ENCODE measurements around the gene AGFG2. TPM values are rescaled to one million over a fixed set of nuclear protein-coding genes. Genes with fewer than 3 reads are reported as not detected.

The AGFG2 gene
- total and polyA plus RNA-seq, 2 of the 13 experiments (the other 11 are each of a cell fraction or from before 2014, with no cell fraction given) = 125 to 132 TPM

- H3K4me1 ChIP-seq (ENCODE audit: insufficient read depth, low read length) = peaks cover 58% of the 10 kb centered on the region
- WGBS (ENCODE audit: low lambda C conversion rate) = 55% methylated on average over 5 of the region's 20 CpGs
- no TSS peak for BruUV-seq (replicated peaks)
- POLR2A ChIA-PET = interaction anchor here (0.8 to 3.3 kb wide), 4 partner anchors 9 to 133 kb away, joined by 3 to 73 read pairs (median 6); partner anchors contain the start of genes FBXO24, LRCH4 and POP7
- H3K4me2 ChIP-seq (ENCODE audit: low read depth, low read length) = peak overlapping the region; percentile 78
- no peaks in the 10 kb centered on the region; the same call in 1 of the 2 replicates for H4K20me1 ChIP-seq (ENCODE audit: insufficient read depth, low read length)
- H3K36me3 ChIP-seq (replicated peaks in 1 of 2; ENCODE audit: control insufficient read depth in 1 of 2, insufficient read depth in 2 of 2, low read length in 2 of 2) = peaks cover 3 to 8% of the 10 kb centered on the region in 2 experiments; a peak in 1 of 5 replicates
- no peak overlapping the region for H2AFZ ChIP-seq (ENCODE audit: low read length)
- FAIRE-seq = no peak
- DNase-seq (ENCODE audit: low spot score) = no peak
- no peaks in the 10 kb centered on the region for H3K9me3 ChIP-seq (ENCODE audit: low read length)
- peak overlapping the region; percentile 99 for H3K27ac ChIP-seq (ENCODE audit: extremely low read length, insufficient read depth, low read length)
- peak overlapping the region in 2 of 3 experiments; percentile 8 to 62; a peak in 1 of 6 replicates for H3K4me3 ChIP-seq (replicated peaks in 1 of 3; ENCODE audit: insufficient read depth in 1 of 3, low read depth in 2 of 3, low read length in 3 of 3)
- CTCF ChIA-PET (ENCODE audit: low intra/inter-chr PET ratio, low total read pairs) = no interaction called here
- no peaks in the 10 kb centered on the region for H3K79me2 ChIP-seq (ENCODE audit: insufficient read depth, low read length)
- H3K27me3 ChIP-seq (ENCODE audit: control insufficient read depth in 1 of 2, insufficient read depth in 2 of 2, low read length in 2 of 2) = no peaks in the 10 kb centered on the region
- intact Hi-C loops (cut with micrococcal nuclease; ENCODE audit: unreplicated experiment) (no loop called here), in situ Hi-C loops (cut with HindIII; ENCODE audit: extremely low pct_ligation_motif_present, low pct_unique_long_range_greater_than_20kb) (no loop called here)
- peak; percentile 5 for ATAC-seq
- H3K9ac ChIP-seq (ENCODE audit: insufficient read depth, low read depth, low read length) = peak overlapping the region; percentile 77
- TF ChIP-seq ZNF615 (CRISPR knock-in tag; IDR thresholded peaks at IDR 0.05; ENCODE audit: borderline replicate concordance) (no peak), ZNF281 (CRISPR knock-in tag; IDR thresholded peaks at IDR 0.05; ENCODE audit: borderline replicate concordance) (no peak), ZBTB38 (CRISPR knock-in tag; IDR thresholded peaks at IDR 0.05) (no peak), NR2C2 (CRISPR knock-in tag; IDR thresholded peaks at IDR 0.05; ENCODE audit: borderline replicate concordance) (no peak), AKAP8 (CRISPR knock-in tag; IDR thresholded peaks at IDR 0.05) (0 out of 2 replicates have a peak, but pooled peaks have one; percentile 5), POLR2A (IDR thresholded peaks at IDR 0.05; ENCODE audit: insufficient read depth in 1 of 2, low read depth in 2 of 2, low read length in 2 of 2) (0 out of 4 replicates have a peak, but pooled peaks of 1 of the 2 experiments have one; percentile 9), TCF12 (IDR thresholded peaks at IDR 0.05) (no peak), TCF12 (CRISPR knock-in tag; IDR thresholded peaks at IDR 0.05) (no peak), ZNF362 (CRISPR knock-in tag; IDR thresholded peaks at IDR 0.05; ENCODE audit: borderline replicate concordance) (no peak), ZFP90 (CRISPR knock-in tag; IDR thresholded peaks at IDR 0.05; ENCODE audit: borderline replicate concordance) (0 out of 2 replicates have a peak, but pooled peaks have one; percentile 15), LBX2 (CRISPR knock-in tag; IDR thresholded peaks at IDR 0.05; ENCODE audit: borderline replicate concordance) (no peak), MLX (CRISPR knock-in tag; IDR thresholded peaks at IDR 0.05) (no peak), RAD21 (CRISPR knock-in tag; IDR thresholded peaks at IDR 0.05) (peak; percentile 33; the same call in 1 of the 2 replicates), MTERF4 (CRISPR knock-in tag; IDR thresholded peaks at IDR 0.05) (peak; percentile 19; the same call in 1 of the 2 replicates), HNRNPL (IDR thresholded peaks at IDR 0.05; ENCODE audit: low read depth, low read length) (peak; percentile 54; the same call in 1 of the 2 replicates), ZNF24 (IDR thresholded peaks at IDR 0.05) (no peak), RNF2 (conservative IDR thresholded peaks at IDR 0.05; ENCODE audit: low read depth) (no peak)
Measured at GRCh38 chr7:100572281-100572948, 33.4 kb downstream of the AGFG2 start.
